Karpas-422 (cell line): ENCODE data around the gene ARHGDIB. TPM values are rescaled to one million over a fixed set of nuclear protein-coding genes. Genes with fewer than 3 reads are reported as not detected.

Experiments
- DNase-seq: peaks from one replicate; pipeline ENCODE4 v3.0.0-alpha.2; 2015
- H2AFZ ChIP-seq: fragments of 200-600 bp; sonication (generic); 2 replicates; pipeline ENCODE4 v1.6.1; 2014; ENCODE audit warnings: antibody characterized with exemption, low read length, mixed read lengths
- H3K27ac ChIP-seq: fragments of 200-600 bp; sonication (generic); 2 replicates; pipeline ENCODE4 v1.5.1; 2014; ENCODE audit warnings: mild to moderate bottlenecking, low read length, moderate library complexity
- H3K27me3 ChIP-seq: fragments of 200-600 bp; sonication (generic); 2 replicates; pipeline ENCODE4 v1.6.1; 2014; ENCODE audit warnings: low read length, mixed read lengths
- H3K36me3 ChIP-seq: fragments of 200-600 bp; sonication (generic); 2 replicates; pipeline ENCODE4 v1.6.1; 2014; ENCODE audit warnings: low read length, mixed read lengths; ENCODE audit not compliant: insufficient read depth
- H3K4me1 ChIP-seq: fragments of 200-600 bp; sonication (generic); 2 replicates; pipeline ENCODE4 v1.6.1; 2014; ENCODE audit warnings: mild to moderate bottlenecking, low read length, mixed read lengths
- H3K4me2 ChIP-seq: fragments of 200-600 bp; sonication (generic); 2 replicates; pipeline ENCODE4 v1.6.1; 2014; ENCODE audit warnings: low read length, low read depth, mild to moderate bottlenecking; ENCODE audit not compliant: poor library complexity, severe bottlenecking
- H3K4me3 ChIP-seq: fragments of 200-600 bp; sonication (generic); 2 replicates; pipeline ENCODE4 v1.5.1; 2014; ENCODE audit warnings: mild to moderate bottlenecking, antibody characterized with exemption, low read length, mixed read lengths
- H3K79me2 ChIP-seq: fragments of 200-600 bp; sonication (generic); 2 replicates; pipeline ENCODE4 v1.6.1; 2014; ENCODE audit warnings: mild to moderate bottlenecking, low read length, mixed read lengths
- H3K9ac ChIP-seq: fragments of 200-600 bp; sonication (generic); 2 replicates; pipeline ENCODE4 v1.6.0; 2014; ENCODE audit warnings: low read length
- H3K9me2 ChIP-seq: fragments of 200-600 bp; sonication (generic), shearing (Covaris generic); replicated peaks from 2 replicates; pipeline ENCODE4 v1.6.0; 2014; ENCODE audit warnings: mild to moderate bottlenecking, low read length, moderate library complexity; ENCODE audit not compliant: insufficient read depth
- H3K9me3 ChIP-seq: fragments of 300-700, 200-600 bp; sonication (generic); 2 replicates; pipeline ENCODE4 v1.6.1; 2014; ENCODE audit warnings: low read length, mixed read lengths
- H4K20me1 ChIP-seq: fragments of 200-600 bp; sonication (generic); 2 replicates; pipeline ENCODE4 v1.6.1; 2014; ENCODE audit warnings: mild to moderate bottlenecking, antibody characterized with exemption, low read length, low read depth; ENCODE audit not compliant: insufficient read depth
- total RNA-seq: library from RNA; depleted of rRNA; stranded (reverse); fragments of >200 nt; shearing (Covaris generic); gene quantifications from 2 replicates; pipeline ENCODE4 v1.2.3, GENCODE V29; 2014; ENCODE audit warnings: low replicate concordance

The ARHGDIB gene
- total RNA-seq, 1 experiment from 2014 or later: 503 TPM

DNA sequence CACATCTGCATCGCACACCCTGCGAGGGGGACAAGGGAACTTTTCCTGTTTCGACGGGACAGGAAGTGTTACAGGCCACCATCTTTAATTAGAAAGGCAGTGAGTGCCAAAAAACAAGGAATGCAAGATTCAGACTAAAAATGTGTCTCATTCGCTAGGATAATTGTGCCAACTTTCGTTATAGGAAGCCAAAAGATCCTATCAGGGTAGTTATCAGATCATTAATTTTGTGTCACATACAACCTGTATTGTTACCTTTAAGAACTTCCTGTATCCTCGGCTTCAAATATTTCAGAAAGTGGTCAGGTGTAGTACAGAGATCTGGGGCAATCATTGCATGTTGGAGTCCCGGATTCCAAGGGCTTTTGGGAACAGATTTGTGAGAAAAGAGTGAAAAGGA is 56.5 kb downstream of the ARHGDIB start:
- H4K20me1 ChIP-seq: no peaks in the 10 kb centered on the region
- no peaks in the 10 kb centered on the region for H3K36me3 ChIP-seq
- no peaks in the 10 kb centered on the region for H3K79me2 ChIP-seq
- H3K4me1 ChIP-seq: no peaks in the 10 kb centered on the region
- H3K4me2 ChIP-seq: no peak overlapping the region
- H3K9me3 ChIP-seq: no peaks in the 10 kb centered on the region
- H3K4me3 ChIP-seq: no peak overlapping the region
- no peaks in the 10 kb centered on the region for H3K9me2 ChIP-seq
- H2AFZ ChIP-seq: no peak overlapping the region
- H3K27me3 ChIP-seq: no peaks in the 10 kb centered on the region
- no peak overlapping the region for H3K27ac ChIP-seq
- DNase-seq: no peak
- no peak overlapping the region for H3K9ac ChIP-seq

GRCh38 chr12:14903386-14904098 is 57.9 kb downstream of the ARHGDIB start:
- Histone ChIP-seq H3K4me1 (no peaks in the 10 kb centered on the region), H3K27me3 (no peaks in the 10 kb centered on the region), H3K4me3 (no peak overlapping the region), H3K79me2 (no peaks in the 10 kb centered on the region), H3K9ac (no peak overlapping the region), H3K9me3 (no peaks in the 10 kb centered on the region), H2AFZ (no peak overlapping the region), H3K36me3 (no peaks in the 10 kb centered on the region), H3K27ac (no peak overlapping the region), H3K9me2 (no peaks in the 10 kb centered on the region), H3K4me2 (no peak overlapping the region), H4K20me1 (no peaks in the 10 kb centered on the region)
- no peak for DNase-seq

DNA sequence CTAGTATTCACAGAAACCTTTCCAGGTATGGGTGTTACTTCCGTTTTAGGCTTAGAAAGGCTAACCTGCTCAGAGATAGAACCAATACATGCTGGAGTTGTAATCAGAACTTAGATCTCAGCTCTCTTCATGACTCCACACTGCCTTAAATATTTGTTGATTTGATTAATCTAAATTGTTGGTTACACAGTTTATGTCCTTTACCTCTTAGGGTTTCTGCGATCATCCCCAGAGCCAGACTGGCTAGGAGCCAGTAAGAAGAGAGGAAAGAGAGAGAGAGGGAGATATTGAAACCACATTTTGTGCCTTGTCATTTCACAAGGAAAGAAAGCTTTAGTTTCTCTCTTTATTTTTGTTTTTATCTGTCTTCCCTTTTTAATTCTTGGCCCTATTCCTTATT is 58.9 kb downstream of the ARHGDIB start:
- Histone ChIP-seq H3K9me3 (no peaks in the 10 kb centered on the region), H3K4me2 (no peak overlapping the region), H3K9me2 (no peaks in the 10 kb centered on the region), H3K4me1 (no peaks in the 10 kb centered on the region), H3K79me2 (no peaks in the 10 kb centered on the region), H3K27ac (no peak overlapping the region), H3K4me3 (no peak overlapping the region), H2AFZ (no peak overlapping the region), H4K20me1 (no peaks in the 10 kb centered on the region), H3K9ac (no peak overlapping the region), H3K36me3 (no peaks in the 10 kb centered on the region), H3K27me3 (no peaks in the 10 kb centered on the region)
- no peak for DNase-seq

GRCh38 chr12:14901228-14901562 is 60.2 kb downstream of the ARHGDIB start:
- H3K9ac ChIP-seq: no peak overlapping the region
- no peak overlapping the region for H2AFZ ChIP-seq
- no peaks in the 10 kb centered on the region for H3K9me2 ChIP-seq
- no peaks in the 10 kb centered on the region for H3K36me3 ChIP-seq
- no peaks in the 10 kb centered on the region for H3K4me1 ChIP-seq
- H3K79me2 ChIP-seq: no peaks in the 10 kb centered on the region
- no peak overlapping the region for H3K4me2 ChIP-seq
- no peaks in the 10 kb centered on the region for H3K27me3 ChIP-seq
- H3K9me3 ChIP-seq: no peaks in the 10 kb centered on the region
- no peaks in the 10 kb centered on the region for H4K20me1 ChIP-seq
- H3K4me3 ChIP-seq: no peak overlapping the region
- H3K27ac ChIP-seq: no peak overlapping the region
- no peak for DNase-seq

DNA sequence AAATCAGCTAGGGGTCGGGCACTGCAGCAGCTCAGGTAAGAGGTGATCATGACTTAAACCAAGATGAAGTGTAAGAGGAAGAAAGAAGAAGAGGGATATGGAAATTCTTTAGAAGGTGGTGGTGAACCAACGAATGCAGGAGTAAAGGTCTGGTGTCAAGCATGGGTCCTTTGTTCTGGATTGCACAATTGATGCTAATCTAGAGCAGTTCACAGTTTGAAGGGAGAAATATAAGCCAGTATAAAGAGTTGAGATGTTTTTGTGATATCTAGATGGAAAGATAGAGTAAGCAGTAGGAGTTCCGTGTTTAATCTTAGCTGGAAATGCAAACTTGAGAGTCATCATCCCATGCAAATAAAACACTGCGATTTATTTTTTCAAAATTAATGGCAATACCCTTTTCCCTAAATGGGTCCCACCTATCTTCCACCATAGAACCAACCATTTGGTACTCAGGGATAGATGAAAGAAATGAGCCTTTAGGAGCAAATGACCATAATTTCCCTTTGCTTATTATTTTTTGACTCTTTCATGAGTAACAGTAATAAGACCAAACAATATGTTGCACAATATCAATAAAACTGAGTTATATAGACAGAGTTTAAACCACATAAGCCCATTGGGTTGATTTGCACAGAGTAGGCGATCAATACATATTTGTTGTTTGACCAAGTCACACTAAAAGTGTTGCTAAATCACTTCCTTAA is 60.7 kb downstream of the ARHGDIB start:
- Histone ChIP-seq H3K9me2 (no peaks in the 10 kb centered on the region), H2AFZ (no peak overlapping the region), H3K79me2 (no peaks in the 10 kb centered on the region), H3K27me3 (no peaks in the 10 kb centered on the region), H3K9me3 (no peaks in the 10 kb centered on the region), H3K27ac (no peak overlapping the region), H4K20me1 (no peaks in the 10 kb centered on the region), H3K4me3 (no peak overlapping the region), H3K4me2 (no peak overlapping the region), H3K9ac (no peak overlapping the region), H3K36me3 (no peaks in the 10 kb centered on the region), H3K4me1 (no peaks in the 10 kb centered on the region)
- no peak for DNase-seq

DNA sequence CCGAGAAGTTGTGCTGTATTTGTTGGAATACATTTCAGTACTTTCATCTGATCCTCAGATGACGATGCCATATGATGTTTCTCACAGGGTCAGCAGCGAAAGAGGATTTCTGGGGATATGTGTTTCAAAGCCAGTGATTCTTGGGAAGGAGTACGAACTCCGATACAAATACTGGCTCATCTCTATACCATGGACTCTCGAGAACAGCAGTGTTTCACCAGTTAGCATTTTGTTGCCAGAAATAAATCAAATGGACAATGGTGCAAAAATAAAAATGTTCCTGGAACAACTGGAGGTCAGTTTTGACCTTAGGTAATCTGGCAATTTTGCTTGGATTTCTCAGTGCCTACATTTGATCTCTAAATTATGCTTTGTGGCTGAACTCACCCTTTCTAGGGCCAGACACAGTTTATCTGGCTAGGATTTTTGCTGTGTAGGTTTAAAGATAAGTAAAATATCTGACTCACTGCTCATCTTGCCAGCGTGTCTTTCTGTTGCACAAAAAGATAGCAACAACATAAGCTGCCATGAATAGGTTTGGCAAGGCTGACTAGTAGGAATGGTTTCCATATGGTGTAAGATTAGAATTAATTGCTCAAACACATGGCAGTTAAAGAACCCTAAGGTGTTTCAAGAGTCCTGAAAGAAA is 64.8 kb downstream of the ARHGDIB start:
- Histone ChIP-seq H3K79me2 (no peaks in the 10 kb centered on the region), H3K27me3 (no peaks in the 10 kb centered on the region), H3K9me3 (no peaks in the 10 kb centered on the region), H2AFZ (no peak overlapping the region), H3K9me2 (no peaks in the 10 kb centered on the region), H3K4me2 (no peak overlapping the region), H3K36me3 (no peaks in the 10 kb centered on the region), H4K20me1 (no peaks in the 10 kb centered on the region), H3K4me3 (no peak overlapping the region), H3K4me1 (no peaks in the 10 kb centered on the region), H3K27ac (no peak overlapping the region), H3K9ac (no peak overlapping the region)
- DNase-seq: no peak

DNA sequence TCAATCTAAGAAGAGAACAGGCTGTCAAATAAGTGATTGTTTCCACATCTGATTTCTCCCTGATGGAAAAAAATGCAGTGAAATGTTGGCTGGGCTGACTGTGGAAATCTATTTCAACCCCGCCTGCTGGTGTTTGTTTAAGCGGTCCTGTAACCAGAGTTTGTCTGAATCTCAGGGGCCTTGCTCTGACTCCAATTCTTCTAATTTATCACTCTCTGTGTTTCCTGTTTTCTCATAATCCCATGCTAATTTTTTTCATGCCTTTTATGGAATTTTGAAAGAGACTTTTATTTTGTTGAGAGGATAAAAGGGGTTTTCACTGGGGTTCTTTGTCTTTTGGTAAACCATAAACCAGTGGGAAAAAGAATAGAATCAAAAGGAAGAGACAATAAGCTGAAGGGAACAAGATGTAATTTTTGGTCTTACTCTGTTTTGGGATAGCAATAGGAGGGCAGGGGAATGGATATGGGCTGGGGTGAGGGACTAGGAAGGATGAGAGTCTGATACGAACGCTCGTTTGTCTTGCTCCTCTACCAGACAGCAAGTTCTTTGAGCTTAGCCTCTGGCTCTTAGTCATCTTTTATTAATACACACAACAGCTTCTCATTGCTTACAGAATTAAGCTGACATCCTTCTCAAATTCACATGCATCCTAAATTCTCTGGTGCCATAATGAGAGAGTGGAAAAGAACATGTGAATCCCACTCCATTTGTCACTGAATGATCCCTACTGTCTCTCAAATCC is 67.7 kb downstream of the ARHGDIB start:
- no peaks in the 10 kb centered on the region for H3K9me3 ChIP-seq
- no peaks in the 10 kb centered on the region for H3K4me1 ChIP-seq
- no peak overlapping the region for H3K27ac ChIP-seq
- H3K9me2 ChIP-seq: no peaks in the 10 kb centered on the region
- no peak for DNase-seq
- no peak overlapping the region for H3K4me3 ChIP-seq
- no peaks in the 10 kb centered on the region for H4K20me1 ChIP-seq
- no peaks in the 10 kb centered on the region for H3K27me3 ChIP-seq
- H3K79me2 ChIP-seq: no peaks in the 10 kb centered on the region
- H2AFZ ChIP-seq: no peak overlapping the region
- H3K36me3 ChIP-seq: no peaks in the 10 kb centered on the region
- H3K4me2 ChIP-seq: no peak overlapping the region
- H3K9ac ChIP-seq: no peak overlapping the region
